ENCODE measurements around the gene SASH1.
"Not testable (repeated sequence)": the region's sequence is repeated elsewhere in the genome, so short reads cannot be mapped to it uniquely, and the experiment has no call there.

- not testable (repeated sequence) for TF ChIP-seq POLR2A (IDR thresholded peaks at IDR 0.05; ENCODE audit: low read length); GATA1 (IDR thresholded peaks at IDR 0.05; ENCODE audit: low read depth, low read length)
Observed at GRCh38 chr6:148392127-148392526, 49.5 kb downstream of the SASH1 start.
